Panc1 (cell line): ENCODE results near the gene PDE9A.

ENCODE experiments used
- POLR2AphosphoS5 ChIP-seq: IDR thresholded peaks from 2 replicates; pipeline ENCODE4 v1.6.1; 2012; ENCODE audit warnings: mild to moderate bottlenecking, low read depth, low read length, moderate library complexity
- TCF7L2 ChIP-seq: IDR thresholded peaks from 2 replicates; pipeline ENCODE4 v1.6.1; 2011; ENCODE audit warnings: mild to moderate bottlenecking, low read depth, low read length, inconsistent platforms
- TF ChIP-seq, protein P1 (sequence below): fragments of 450-650 bp; IDR thresholded peaks from 2 replicates; pipeline ENCODE4 v1.5.1; 2017; ENCODE audit warnings: mild to moderate bottlenecking
- TF ChIP-seq, protein P2 (sequence below), 2 experiments: IDR thresholded peaks; 2 replicates each; pipeline ENCODE4 v1.6.1; 2011 to 2012; ENCODE audit warnings: low read depth in 2 of 2, control low read depth in 1 of 2, low read length in 1 of 2, mild to moderate bottlenecking in 1 of 2, moderate library complexity in 1 of 2; ENCODE audit not compliant: insufficient read depth in 1 of 2

DNA sequence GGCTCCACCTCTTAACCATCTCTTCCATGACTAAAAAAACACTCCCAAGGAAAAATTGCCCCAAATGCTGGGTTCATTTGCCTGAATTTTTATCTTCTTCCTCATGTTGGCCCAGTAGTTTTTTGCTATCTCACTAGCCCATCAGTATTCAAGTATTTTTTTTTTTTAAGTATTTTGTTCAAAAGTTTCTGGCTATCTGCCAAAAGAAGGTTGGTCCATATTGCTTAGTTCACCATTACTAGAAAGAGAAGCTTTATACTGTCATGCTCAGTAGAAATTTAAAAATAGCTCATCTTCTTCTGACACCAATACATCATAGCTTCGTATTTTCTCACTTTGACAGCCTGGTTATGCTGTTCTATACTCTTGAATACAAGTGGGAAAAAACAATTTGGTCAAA, 41.0 kb upstream of the PDE9A start:
- TF ChIP-seq, protein P1, sequence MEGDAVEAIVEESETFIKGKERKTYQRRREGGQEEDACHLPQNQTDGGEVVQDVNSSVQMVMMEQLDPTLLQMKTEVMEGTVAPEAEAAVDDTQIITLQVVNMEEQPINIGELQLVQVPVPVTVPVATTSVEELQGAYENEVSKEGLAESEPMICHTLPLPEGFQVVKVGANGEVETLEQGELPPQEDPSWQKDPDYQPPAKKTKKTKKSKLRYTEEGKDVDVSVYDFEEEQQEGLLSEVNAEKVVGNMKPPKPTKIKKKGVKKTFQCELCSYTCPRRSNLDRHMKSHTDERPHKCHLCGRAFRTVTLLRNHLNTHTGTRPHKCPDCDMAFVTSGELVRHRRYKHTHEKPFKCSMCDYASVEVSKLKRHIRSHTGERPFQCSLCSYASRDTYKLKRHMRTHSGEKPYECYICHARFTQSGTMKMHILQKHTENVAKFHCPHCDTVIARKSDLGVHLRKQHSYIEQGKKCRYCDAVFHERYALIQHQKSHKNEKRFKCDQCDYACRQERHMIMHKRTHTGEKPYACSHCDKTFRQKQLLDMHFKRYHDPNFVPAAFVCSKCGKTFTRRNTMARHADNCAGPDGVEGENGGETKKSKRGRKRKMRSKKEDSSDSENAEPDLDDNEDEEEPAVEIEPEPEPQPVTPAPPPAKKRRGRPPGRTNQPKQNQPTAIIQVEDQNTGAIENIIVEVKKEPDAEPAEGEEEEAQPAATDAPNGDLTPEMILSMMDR: no peak
- TF ChIP-seq POLR2AphosphoS5 (no peak), TCF7L2 (no peak)
- TF ChIP-seq, protein P2, sequence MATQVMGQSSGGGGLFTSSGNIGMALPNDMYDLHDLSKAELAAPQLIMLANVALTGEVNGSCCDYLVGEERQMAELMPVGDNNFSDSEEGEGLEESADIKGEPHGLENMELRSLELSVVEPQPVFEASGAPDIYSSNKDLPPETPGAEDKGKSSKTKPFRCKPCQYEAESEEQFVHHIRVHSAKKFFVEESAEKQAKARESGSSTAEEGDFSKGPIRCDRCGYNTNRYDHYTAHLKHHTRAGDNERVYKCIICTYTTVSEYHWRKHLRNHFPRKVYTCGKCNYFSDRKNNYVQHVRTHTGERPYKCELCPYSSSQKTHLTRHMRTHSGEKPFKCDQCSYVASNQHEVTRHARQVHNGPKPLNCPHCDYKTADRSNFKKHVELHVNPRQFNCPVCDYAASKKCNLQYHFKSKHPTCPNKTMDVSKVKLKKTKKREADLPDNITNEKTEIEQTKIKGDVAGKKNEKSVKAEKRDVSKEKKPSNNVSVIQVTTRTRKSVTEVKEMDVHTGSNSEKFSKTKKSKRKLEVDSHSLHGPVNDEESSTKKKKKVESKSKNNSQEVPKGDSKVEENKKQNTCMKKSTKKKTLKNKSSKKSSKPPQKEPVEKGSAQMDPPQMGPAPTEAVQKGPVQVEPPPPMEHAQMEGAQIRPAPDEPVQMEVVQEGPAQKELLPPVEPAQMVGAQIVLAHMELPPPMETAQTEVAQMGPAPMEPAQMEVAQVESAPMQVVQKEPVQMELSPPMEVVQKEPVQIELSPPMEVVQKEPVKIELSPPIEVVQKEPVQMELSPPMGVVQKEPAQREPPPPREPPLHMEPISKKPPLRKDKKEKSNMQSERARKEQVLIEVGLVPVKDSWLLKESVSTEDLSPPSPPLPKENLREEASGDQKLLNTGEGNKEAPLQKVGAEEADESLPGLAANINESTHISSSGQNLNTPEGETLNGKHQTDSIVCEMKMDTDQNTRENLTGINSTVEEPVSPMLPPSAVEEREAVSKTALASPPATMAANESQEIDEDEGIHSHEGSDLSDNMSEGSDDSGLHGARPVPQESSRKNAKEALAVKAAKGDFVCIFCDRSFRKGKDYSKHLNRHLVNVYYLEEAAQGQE (IDR thresholded peaks at IDR 0.05; ENCODE audit: insufficient read depth in 1 of 2, low read depth in 2 of 2, low read length in 1 of 2): no peak
